ENCODE measurements around the gene SLAMF6.

SLAMF6 gene

DNA sequence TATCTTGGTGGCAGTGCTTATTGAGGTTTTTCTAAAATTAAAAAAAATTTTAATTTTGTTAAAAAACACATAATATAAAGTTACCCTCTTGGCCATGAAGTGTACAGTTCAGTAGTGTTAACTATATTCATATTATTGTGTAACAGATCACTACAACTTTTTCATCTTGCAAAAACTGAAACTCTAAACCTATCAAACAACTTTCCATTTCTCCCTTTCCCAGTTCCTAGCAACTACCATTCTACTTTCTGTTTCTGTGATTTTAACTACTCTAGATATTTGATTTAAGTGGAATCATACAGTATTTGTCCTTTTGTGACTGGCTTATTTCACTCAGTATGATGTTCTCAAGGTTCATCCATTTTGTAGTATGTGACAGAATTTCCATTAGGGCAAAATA is 55.5 kb downstream of the SLAMF6 start:
- DNase-seq (ENCODE audit: low read depth in 2 of 2) = no peak

DNA sequence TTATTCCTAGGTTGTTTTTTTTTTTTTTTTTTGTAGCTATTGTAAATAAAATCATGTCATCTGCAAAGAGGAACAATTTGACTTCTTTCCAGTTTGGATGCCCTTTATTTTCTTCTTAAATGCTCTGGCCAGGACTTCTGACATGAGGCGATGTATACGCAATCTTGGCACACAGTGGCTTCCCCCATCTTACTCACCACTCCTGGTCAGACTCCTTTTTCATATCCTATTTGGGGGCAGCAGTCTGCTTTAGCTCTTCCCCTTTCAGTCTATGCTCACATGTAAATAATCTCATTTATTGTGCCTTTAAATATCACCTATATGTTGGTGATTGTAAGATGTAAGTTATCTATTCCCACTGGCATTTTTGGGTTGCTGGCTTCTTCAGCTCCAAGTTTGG is 56.1 kb downstream of the SLAMF6 start:
- DNase-seq (ENCODE audit: low read depth in 2 of 2) = no peak

- DNase-seq (ENCODE audit: low read depth in 2 of 2) = no peak
These were observed 57.9 kb downstream of the SLAMF6 start for GRCh38 chr1:160465123-160465522.

GRCh38 chr1:160460683-160461287 is 62.3 kb downstream of the SLAMF6 start:
- no peak for DNase-seq (ENCODE audit: low read depth in 2 of 2)

DNA sequence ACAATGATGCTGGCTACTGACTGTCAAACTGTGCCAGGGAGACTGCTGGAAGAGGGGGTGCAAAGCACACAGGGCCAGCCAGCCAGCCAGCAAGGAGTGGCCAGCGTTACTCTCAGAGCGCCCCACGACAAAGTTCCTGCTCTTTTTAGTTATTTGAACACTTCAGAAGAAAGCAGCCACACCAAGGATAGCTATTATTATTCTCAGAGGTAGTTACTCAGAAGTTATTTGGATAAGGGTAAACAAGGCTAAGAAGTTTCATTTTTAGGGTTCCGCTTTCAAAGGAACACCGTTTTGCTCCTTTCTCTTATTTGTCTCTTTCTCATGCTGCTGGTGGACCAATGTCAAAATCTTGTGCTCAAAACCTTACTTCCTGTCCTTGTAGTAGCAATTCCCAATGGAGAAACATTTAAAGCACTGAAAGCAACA is 62.8 kb downstream of the SLAMF6 start:
- DNase-seq (ENCODE audit: low read depth in 2 of 2) = no peak

GRCh38 chr1:160459687-160460086 is 63.4 kb downstream of the SLAMF6 start:
- DNase-seq (ENCODE audit: low read depth in 2 of 2) = no peak

DNA sequence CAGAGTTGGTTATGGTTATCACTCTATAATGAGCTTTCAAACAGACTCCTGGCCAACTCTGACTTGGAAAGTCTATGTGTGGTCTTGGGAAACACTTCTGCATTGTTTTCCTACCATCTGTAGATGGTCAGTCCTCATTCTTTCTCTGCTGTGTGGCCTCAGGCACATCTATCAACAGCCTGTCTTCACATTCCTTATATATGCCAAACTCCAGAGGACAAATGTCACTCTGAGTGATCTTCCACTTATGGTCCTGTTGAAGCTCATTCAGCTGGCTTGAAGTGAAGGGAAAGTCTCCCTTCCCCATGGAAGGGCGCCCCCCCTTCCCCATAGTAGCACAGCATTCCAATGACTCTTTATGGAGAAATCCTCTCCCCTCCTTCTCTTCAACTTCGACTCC is 64.0 kb downstream of the SLAMF6 start:
- no peak for DNase-seq (ENCODE audit: low read depth in 2 of 2)

DNA sequence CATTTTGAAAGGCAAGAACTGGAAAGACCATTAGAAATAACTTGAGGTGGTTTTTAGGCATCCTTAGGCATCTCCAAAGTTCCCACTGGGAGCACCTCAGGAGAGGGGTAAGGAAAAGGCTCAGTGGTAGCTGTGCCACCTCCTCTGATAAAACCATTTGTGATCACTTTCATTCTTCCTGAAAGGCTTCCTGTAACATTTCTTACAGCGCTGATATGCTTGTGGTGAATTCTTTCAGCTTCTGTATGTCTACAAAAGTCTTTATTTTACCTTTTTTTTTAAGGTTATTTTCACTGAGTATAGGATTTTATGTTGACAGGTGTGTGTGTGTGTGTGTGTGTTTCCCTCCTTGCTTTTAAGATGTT is 67.9 kb downstream of the SLAMF6 start:
- DNase-seq (ENCODE audit: low read depth in 2 of 2) = no peak

- DNase-seq (ENCODE audit: low read depth in 2 of 2) = no peak
These were observed 68.5 kb downstream of the SLAMF6 start for GRCh38 chr1:160454371-160455152.

- DNase-seq (ENCODE audit: low read depth in 2 of 2) = no peak
These were observed 69.6 kb downstream of the SLAMF6 start for GRCh38 chr1:160453443-160453842.

- no peak for DNase-seq (ENCODE audit: low read depth in 2 of 2)
These were observed 71.2 kb downstream of the SLAMF6 start for GRCh38 chr1:160451859-160452232.

DNA sequence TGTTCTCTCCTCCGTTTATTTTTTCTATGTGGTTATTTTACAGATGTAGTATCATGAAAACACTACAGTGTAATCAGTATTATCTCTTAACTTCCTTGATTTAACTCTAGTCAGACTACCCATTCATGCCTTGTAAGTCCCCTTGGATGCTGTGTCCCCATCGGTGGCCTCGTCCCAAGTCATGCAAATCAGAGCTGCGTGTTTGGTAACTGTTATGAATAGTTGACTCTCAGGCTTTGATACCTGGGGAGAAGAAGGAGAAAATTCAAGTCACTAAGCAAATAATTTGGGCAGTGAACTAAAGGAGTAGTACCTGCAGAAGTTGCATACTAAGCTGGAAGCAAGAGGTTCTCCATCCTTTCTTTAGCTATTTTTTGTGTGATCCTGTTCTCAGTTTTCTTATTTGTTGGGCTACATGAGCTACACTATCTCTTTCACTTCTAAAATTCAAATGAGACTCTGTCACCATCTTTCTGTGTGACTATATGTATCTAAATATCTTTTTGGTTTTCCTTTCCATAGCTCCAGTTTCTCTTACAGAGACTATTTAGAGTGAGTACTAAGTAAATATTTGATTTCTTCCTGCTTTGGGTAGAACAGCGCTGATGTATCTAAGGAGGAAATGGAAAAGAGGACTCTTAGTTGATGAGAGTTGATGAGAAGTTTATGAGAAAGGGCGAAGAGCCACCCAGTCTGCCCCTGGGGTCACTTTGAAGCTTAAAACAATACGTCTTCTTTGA is 71.8 kb downstream of the SLAMF6 start:
- no peak for DNase-seq (ENCODE audit: low read depth in 2 of 2)

- no peak for DNase-seq (ENCODE audit: low read depth in 2 of 2)
These were observed 73.6 kb downstream of the SLAMF6 start for GRCh38 chr1:160449494-160449893.

DNA sequence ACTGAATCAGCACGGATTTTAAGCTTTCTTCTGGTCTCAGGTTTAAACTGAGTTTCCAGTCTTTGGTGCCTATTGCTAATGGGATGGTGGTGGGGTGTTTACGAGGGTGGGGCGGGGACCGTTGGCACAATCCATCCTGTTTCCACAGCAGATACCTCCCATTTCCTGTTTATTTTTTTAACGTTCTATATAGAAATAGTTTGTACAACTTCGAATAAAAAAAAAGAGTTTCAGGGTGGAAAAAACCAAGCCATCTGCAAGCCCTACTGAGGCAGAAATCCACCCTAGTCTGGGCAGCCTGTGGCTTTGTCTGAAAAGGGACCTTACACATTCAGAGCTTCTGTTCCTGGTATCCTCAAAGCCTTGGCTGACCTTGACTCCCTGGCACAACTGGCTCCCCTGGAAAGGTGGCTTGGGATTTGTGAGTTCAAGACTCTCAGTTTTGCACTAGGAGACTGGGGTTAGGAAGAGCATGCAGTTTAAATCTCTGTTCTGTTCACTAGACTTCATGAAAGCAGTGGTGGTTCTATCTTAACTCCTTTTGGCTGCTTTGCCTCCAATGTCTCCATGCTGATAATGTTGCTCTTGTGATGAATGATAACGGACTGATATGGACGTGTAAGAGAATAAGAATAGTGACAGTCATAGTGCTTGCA is 76.0 kb downstream of the SLAMF6 start:
- no peak for DNase-seq (ENCODE audit: low read depth in 2 of 2)

- no peak for DNase-seq (ENCODE audit: low read depth in 2 of 2)
These were observed 83.3 kb downstream of the SLAMF6 start for GRCh38 chr1:160439718-160440117.

DNA sequence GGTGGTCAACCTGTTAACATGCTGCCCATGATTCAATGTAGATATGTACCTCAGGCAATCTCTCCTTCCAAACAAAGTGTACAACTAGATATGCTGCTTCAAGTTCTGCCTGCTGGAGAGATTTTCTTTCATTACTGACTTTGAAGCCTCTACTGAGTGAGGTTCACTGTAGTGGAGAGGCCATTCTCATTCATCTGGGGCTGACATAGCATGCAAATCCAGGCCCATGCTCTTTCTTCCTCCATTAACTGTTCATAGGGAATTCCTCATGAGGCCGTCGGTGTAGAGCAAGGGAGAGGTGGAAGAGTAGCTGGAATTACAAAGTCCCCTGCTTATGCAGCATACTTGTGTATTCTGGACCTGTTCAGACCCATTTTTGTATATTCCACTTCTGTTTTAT is 84.1 kb downstream of the SLAMF6 start:
- DNase-seq (ENCODE audit: low read depth in 2 of 2) = no peak

- DNase-seq (ENCODE audit: low read depth in 2 of 2) = no peak
These were observed 84.6 kb downstream of the SLAMF6 start for GRCh38 chr1:160438317-160438918.

GRCh38 chr1:160437432-160438316 is 85.4 kb downstream of the SLAMF6 start:
- no peak for DNase-seq (ENCODE audit: low read depth in 2 of 2)

GRCh38 chr1:160436966-160437365 is 86.1 kb downstream of the SLAMF6 start:
- no peak for DNase-seq (ENCODE audit: low read depth in 2 of 2)

Data from stimulated activated CD8-positive, alpha-beta memory T cell treated with anti-CD3 and anti-CD28 coated beads, Interleukin-15, amount 100 ng/mL, for 4 hours (primary cell).